AG04450 (cell line): ENCODE results near the gene TUBB4A. TPM values are rescaled to one million over a fixed set of nuclear protein-coding genes. Genes with fewer than 3 reads are reported as not detected.

Source experiments
- CTCF ChIA-PET: fragments of 300-600, 350-600 bp; formaldehyde crosslinking; extraction: SDS; loops from one replicate; lab custom pipeline; 2022; ENCODE audit warnings: antibody characterized with exemption, inconsistent platforms; lab: Charles Lee
- POLR2A ChIA-PET: fragments of 350-600 bp; formaldehyde crosslinking; extraction: SDS; loops from one replicate; lab custom pipeline; 2021; ENCODE audit warnings: antibody characterized with exemption, inconsistent platforms; lab: Yijun Ruan, JAX
- DNase-seq: peaks from one replicate; pipeline ENCODE4 v3.0.0-alpha.2; 2011; ENCODE audit warnings: low read depth, low spot score
- H3K27ac ChIP-seq: one replicate; pipeline ENCODE4 v1.5.1; 2012; ENCODE audit warnings: low read depth, low read length, control low read depth
- H3K27me3 ChIP-seq: one replicate; pipeline ENCODE4 v1.6.0; 2012; ENCODE audit warnings: low read length; ENCODE audit not compliant: control insufficient read depth, insufficient read depth
- H3K4me3 ChIP-seq: 2 replicates; pipeline ENCODE4 v1.5.1; 2011; ENCODE audit warnings: mild to moderate bottlenecking, low read depth, low read length, control low read depth
- H3K9me3 ChIP-seq: 2 replicates; pipeline ENCODE4 v1.5.1; 2012; ENCODE audit warnings: low read length; ENCODE audit not compliant: control insufficient read depth, insufficient read depth
- polyA plus RNA-seq: library from polyadenylated mRNA; depleted of rRNA; stranded (reverse); fragments of >200 nt; gene quantifications from 2 replicates; pipeline ENCODE4 v1.2.3, GENCODE V29; 2011
- TF ChIP-seq, protein P1 (sequence below): IDR thresholded peaks from 2 replicates; pipeline ENCODE4 v1.5.1; 2011; ENCODE audit warnings: low read depth, low read length, control low read depth, inconsistent platforms

TUBB4A gene
- polyA plus RNA-seq, 1 experiment: not detected

DNA sequence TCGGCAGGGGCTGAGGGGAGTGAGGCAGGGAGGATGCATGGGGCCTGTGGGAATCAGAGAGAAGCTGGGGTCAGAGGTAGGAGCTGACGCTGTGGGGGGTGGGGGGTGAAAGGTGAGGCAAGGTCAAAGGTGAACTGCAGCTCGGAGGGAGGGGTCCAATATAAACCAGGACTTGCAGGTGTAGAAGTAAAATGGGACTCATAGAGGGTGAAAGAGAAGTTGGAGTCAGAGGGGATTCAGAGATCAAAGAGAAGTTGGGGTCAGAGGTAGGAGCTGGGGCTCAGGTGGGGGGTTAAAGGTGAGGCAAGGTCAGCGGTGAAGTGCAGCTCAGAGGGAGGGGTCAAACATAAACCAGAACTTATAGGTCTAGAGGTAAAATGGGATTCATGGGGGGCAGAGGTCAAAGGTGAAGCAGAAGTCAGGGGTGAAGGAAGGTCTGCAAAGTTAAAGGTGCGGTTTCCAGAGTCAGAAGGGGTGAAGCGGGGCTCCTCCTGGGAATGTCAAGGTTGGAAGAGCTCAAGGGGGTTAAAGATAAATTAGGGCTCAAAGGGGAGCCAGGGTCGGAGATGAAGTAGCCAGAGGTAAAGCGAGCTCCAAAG lies 7.6 kb downstream of the TUBB4A start:
- ChIA-PET POLR2A (no interaction called here), CTCF (no interaction called here)
- Histone ChIP-seq H3K4me3 (no peak overlapping the region), H3K27ac (no peak overlapping the region), H3K9me3 (peaks cover 15% of the 10 kb centered on the region), H3K27me3 (no peaks in the 10 kb centered on the region)
- TF ChIP-seq, protein P1, sequence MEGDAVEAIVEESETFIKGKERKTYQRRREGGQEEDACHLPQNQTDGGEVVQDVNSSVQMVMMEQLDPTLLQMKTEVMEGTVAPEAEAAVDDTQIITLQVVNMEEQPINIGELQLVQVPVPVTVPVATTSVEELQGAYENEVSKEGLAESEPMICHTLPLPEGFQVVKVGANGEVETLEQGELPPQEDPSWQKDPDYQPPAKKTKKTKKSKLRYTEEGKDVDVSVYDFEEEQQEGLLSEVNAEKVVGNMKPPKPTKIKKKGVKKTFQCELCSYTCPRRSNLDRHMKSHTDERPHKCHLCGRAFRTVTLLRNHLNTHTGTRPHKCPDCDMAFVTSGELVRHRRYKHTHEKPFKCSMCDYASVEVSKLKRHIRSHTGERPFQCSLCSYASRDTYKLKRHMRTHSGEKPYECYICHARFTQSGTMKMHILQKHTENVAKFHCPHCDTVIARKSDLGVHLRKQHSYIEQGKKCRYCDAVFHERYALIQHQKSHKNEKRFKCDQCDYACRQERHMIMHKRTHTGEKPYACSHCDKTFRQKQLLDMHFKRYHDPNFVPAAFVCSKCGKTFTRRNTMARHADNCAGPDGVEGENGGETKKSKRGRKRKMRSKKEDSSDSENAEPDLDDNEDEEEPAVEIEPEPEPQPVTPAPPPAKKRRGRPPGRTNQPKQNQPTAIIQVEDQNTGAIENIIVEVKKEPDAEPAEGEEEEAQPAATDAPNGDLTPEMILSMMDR: no peak
- no peak for DNase-seq

DNA sequence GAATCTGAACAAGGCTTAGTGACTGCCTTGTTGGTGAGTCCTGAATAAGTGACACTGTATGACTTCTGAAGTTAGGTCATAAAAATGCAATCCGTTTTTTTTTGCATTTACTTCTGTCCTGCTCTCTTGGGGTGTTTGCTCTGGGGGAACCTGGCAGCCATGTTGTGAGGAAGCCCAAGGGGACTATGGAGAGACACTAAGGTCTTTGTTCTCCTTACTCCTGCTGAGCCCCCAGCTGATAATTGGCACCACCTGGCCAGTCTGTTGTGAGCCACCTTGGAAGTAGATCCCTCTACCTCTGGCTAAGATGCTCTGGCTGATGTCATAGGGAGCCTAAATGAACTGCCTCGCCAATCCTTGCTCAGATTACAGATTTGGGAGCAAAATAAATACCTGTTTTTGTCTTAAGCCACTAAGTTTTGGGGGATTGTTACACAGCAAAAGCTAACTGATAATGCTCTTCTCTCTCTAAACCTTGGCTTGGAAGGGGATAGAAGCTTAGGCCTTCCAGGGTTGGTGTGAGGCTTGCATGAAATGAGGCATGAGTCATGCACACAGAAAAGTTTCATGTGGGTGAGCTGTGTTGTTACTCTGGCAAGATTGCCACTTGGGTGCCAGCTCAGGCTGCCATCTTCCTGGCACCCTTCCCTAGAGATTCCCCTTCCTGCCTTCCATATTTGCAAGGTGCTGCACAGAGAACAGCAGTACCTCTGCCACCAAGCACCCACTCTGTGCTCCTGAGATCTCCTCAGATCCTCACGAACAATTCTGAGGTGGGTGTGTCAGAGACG lies 10.1 kb downstream of the TUBB4A start:
- peaks cover 15% of the 10 kb centered on the region for H3K9me3 ChIP-seq
- TF ChIP-seq, protein P1: no peak
- POLR2A ChIA-PET: interaction anchor here (0.6 kb wide), 1 partner anchor 24 kb away, joined by 12 read pairs; no protein-coding TSS in a partner anchor
- H3K27ac ChIP-seq: no peak overlapping the region
- CTCF ChIA-PET: no interaction called here
- H3K27me3 ChIP-seq: no peaks in the 10 kb centered on the region
- no peak for DNase-seq
- H3K4me3 ChIP-seq: no peak overlapping the region

DNA sequence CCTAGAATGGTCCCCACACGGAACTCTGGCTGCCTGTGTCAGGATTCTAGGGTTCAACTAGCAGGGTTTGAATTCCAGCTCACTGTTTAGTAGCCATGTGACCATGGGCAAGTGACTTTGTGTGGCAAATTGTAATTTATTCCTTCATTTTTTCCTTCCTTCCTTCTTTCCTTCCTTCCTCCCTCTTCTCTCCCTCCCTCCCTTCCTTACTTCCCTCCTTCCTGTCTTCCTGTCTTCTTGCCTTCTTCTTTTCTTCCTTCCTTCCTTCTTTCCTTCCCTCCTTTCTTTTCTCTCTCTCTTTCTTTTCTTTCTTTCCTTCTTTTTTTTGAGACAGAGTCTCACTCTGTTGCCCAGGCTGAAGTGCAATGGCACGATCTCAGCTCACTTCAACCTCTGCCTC lies 12.0 kb downstream of the TUBB4A start:
- H3K4me3 ChIP-seq: no peak overlapping the region
- ChIA-PET CTCF (no interaction called here), POLR2A (no interaction called here)
- no peak overlapping the region for H3K27ac ChIP-seq
- TF ChIP-seq, protein P1: no peak
- H3K27me3 ChIP-seq: no peaks in the 10 kb centered on the region
- peaks cover 6% of the 10 kb centered on the region for H3K9me3 ChIP-seq
- DNase-seq: no peak

DNA sequence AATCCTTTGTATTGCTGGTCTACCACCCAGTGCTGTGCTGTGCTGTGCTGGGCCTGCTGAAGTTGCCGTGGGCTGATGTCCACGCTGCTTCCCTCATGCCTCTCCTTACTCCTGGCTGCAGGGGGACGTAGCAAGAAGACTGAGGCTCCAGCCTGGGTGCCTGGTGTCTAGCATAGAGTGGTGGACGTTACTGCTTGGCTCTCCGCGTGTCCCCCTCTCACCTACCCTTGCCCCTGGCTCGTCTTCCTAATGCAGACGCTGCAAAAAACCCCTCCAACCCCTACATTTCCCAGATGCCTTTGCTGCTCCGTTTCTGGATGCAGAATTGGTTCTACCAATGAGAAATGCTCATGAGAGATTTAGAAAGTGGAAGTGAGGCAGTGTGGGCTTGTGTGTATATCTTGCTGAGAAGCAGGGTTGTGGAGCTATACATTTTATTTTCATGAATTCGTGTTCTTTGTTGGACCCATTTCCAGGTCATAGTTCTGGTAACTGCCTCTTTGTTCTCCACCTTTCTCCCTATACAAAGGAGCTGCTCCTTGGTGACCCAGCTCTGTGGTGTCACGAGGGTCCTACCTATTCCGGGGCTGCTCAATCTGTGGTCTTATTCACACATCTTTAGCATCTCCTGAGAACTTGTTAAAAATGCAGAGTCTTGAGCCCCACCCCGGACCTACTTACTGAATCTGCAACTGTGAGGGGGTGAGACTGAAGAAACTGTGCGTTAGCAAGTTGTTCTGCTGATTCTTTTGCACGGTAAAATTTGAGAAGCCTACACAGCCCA lies 12.6 kb downstream of the TUBB4A start:
- CTCF ChIA-PET: no interaction called here
- H3K27ac ChIP-seq: no peak overlapping the region
- TF ChIP-seq, protein P1: no peak
- POLR2A ChIA-PET: no interaction called here
- no peak for DNase-seq
- no peaks in the 10 kb centered on the region for H3K27me3 ChIP-seq
- no peak overlapping the region for H3K4me3 ChIP-seq
- H3K9me3 ChIP-seq: no peaks in the 10 kb centered on the region
